ENCODE measurements around the gene CERS6.

Gene CERS6

GRCh38 chr2:168536925-168537466, 80.9 kb downstream of the CERS6 start:
- DNase-seq: no peak

- no peak for DNase-seq
Observed at GRCh38 chr2:168538133-168538532, 82.1 kb downstream of the CERS6 start.

GRCh38 chr2:168538534-168538933, 82.5 kb downstream of the CERS6 start:
- no peak for DNase-seq

GRCh38 chr2:168539945-168540344, 83.9 kb downstream of the CERS6 start:
- DNase-seq: no peak

- no peak for DNase-seq
Observed at GRCh38 chr2:168541858-168542257, 85.8 kb downstream of the CERS6 start.

- DNase-seq: no peak
Observed at GRCh38 chr2:168543037-168543436, 87.0 kb downstream of the CERS6 start.

- no peak for DNase-seq
Observed at GRCh38 chr2:168543935-168544334, 87.9 kb downstream of the CERS6 start.

- DNase-seq: peak; percentile 8
Observed at GRCh38 chr2:168545439-168546082, 89.5 kb downstream of the CERS6 start.

- DNase-seq: peak; percentile 26
Observed at GRCh38 chr2:168550670-168551069, 94.6 kb downstream of the CERS6 start.

GRCh38 chr2:168552450-168552856, 96.4 kb downstream of the CERS6 start:
- DNase-seq: peak; percentile 46

GRCh38 chr2:168555283-168555682, 99.2 kb downstream of the CERS6 start:
- DNase-seq: no peak

GRCh38 chr2:168559187-168559586, 103.1 kb downstream of the CERS6 start:
- DNase-seq: no peak

- no peak for DNase-seq
Observed at GRCh38 chr2:168560817-168561499, 104.9 kb downstream of the CERS6 start.

GRCh38 chr2:168561991-168562390, 105.9 kb downstream of the CERS6 start:
- DNase-seq: no peak

- no peak for DNase-seq
Observed at GRCh38 chr2:168562971-168563370, 106.9 kb downstream of the CERS6 start.

GRCh38 chr2:168564641-168565040, 108.6 kb downstream of the CERS6 start:
- no peak for DNase-seq

GRCh38 chr2:168565112-168565511, 109.0 kb downstream of the CERS6 start:
- no peak for DNase-seq

- DNase-seq: no peak
Observed at GRCh38 chr2:168565512-168565911, 109.4 kb downstream of the CERS6 start.

- DNase-seq: no peak
Observed at GRCh38 chr2:168566974-168567665, 111.0 kb downstream of the CERS6 start.

GRCh38 chr2:168567836-168568235, 111.8 kb downstream of the CERS6 start:
- no peak for DNase-seq

GRCh38 chr2:168568476-168569267, 112.6 kb downstream of the CERS6 start:
- DNase-seq: no peak

- no peak for DNase-seq
Observed at GRCh38 chr2:168571061-168571460, 115.0 kb downstream of the CERS6 start.

Data from hematopoietic multipotent progenitor cell treated with erythropoietin and hydrocortisone succinate and interleukin-3 and kit ligand, for 6 days (in vitro differentiated cells).